Measurements from ENCODE around the gene STARD9.

The STARD9 gene

GRCh38 chr15:42721016-42721415 lies 145.6 kb downstream of the STARD9 start:
- Histone ChIP-seq H3K9me3 (ENCODE audit: insufficient read depth, low read depth, low read length) (no peaks in the 10 kb centered on the region), H3K36me3 (ENCODE audit: insufficient read depth, low read length) (peaks cover 47% of the 10 kb centered on the region), H3K27ac (ENCODE audit: low read depth, low read length) (no peak overlapping the region), H3K9ac (ENCODE audit: low read depth, low read length) (no peak overlapping the region), H3K27me3 (ENCODE audit: insufficient read depth, low read length) (no peaks in the 10 kb centered on the region), H3K4me3 (ENCODE audit: low read length) (no peak overlapping the region), H3K4me1 (ENCODE audit: insufficient read depth, low read length) (no peaks in the 10 kb centered on the region)
- WGBS = 89% methylated on average over 6 of the region's 6 CpGs

- Histone ChIP-seq H3K4me3 (ENCODE audit: low read length) (no peak overlapping the region), H3K36me3 (ENCODE audit: insufficient read depth, low read length) (peaks cover 56% of the 10 kb centered on the region), H3K27ac (ENCODE audit: low read depth, low read length) (no peak overlapping the region), H3K9me3 (ENCODE audit: insufficient read depth, low read depth, low read length) (no peaks in the 10 kb centered on the region), H3K27me3 (ENCODE audit: insufficient read depth, low read length) (no peaks in the 10 kb centered on the region), H3K4me1 (ENCODE audit: insufficient read depth, low read length) (no peaks in the 10 kb centered on the region), H3K9ac (ENCODE audit: low read depth, low read length) (no peak overlapping the region)
- 60% methylated on average over 3 of the region's 3 CpGs for WGBS
Measured at GRCh38 chr15:42721916-42722315, 146.5 kb downstream of the STARD9 start.

- H3K4me1 ChIP-seq (ENCODE audit: insufficient read depth, low read length) = peaks cover 6% of the 10 kb centered on the region
- no peak overlapping the region for H3K27ac ChIP-seq (ENCODE audit: low read depth, low read length)
- H3K4me3 ChIP-seq (ENCODE audit: low read length) = no peak overlapping the region
- no peaks in the 10 kb centered on the region for H3K9me3 ChIP-seq (ENCODE audit: insufficient read depth, low read depth, low read length)
- WGBS = 93% methylated on average over 4 of the region's 4 CpGs
- H3K9ac ChIP-seq (ENCODE audit: low read depth, low read length) = no peak overlapping the region
- H3K36me3 ChIP-seq (ENCODE audit: insufficient read depth, low read length) = peaks cover 66% of the 10 kb centered on the region
- no peaks in the 10 kb centered on the region for H3K27me3 ChIP-seq (ENCODE audit: insufficient read depth, low read length)
Measured at GRCh38 chr15:42723068-42723467, 147.7 kb downstream of the STARD9 start.

GRCh38 chr15:42724276-42724675 lies 148.9 kb downstream of the STARD9 start:
- Histone ChIP-seq H3K9ac (ENCODE audit: low read depth, low read length) (no peak overlapping the region), H3K36me3 (ENCODE audit: insufficient read depth, low read length) (peaks cover 72% of the 10 kb centered on the region), H3K4me3 (ENCODE audit: low read length) (no peak overlapping the region), H3K27ac (ENCODE audit: low read depth, low read length) (no peak overlapping the region), H3K4me1 (ENCODE audit: insufficient read depth, low read length) (peaks cover 14% of the 10 kb centered on the region), H3K9me3 (ENCODE audit: insufficient read depth, low read depth, low read length) (no peaks in the 10 kb centered on the region), H3K27me3 (ENCODE audit: insufficient read depth, low read length) (no peaks in the 10 kb centered on the region)
- WGBS = 94% methylated on average over 6 of the region's 6 CpGs

GRCh38 chr15:42725331-42725903 lies 150.0 kb downstream of the STARD9 start:
- peaks cover 17% of the 10 kb centered on the region for H3K4me1 ChIP-seq (ENCODE audit: insufficient read depth, low read length)
- H3K27me3 ChIP-seq (ENCODE audit: insufficient read depth, low read length) = no peaks in the 10 kb centered on the region
- no peak overlapping the region for H3K9ac ChIP-seq (ENCODE audit: low read depth, low read length)
- H3K36me3 ChIP-seq (ENCODE audit: insufficient read depth, low read length) = peaks cover 72% of the 10 kb centered on the region
- WGBS = 89% methylated on average over 12 of the region's 12 CpGs
- H3K4me3 ChIP-seq (ENCODE audit: low read length) = no peak overlapping the region
- no peaks in the 10 kb centered on the region for H3K9me3 ChIP-seq (ENCODE audit: insufficient read depth, low read depth, low read length)
- H3K27ac ChIP-seq (ENCODE audit: low read depth, low read length) = no peak overlapping the region

- Histone ChIP-seq H3K27ac (ENCODE audit: low read depth, low read length) (no peak overlapping the region), H3K4me1 (ENCODE audit: insufficient read depth, low read length) (peaks cover 17% of the 10 kb centered on the region), H3K9ac (ENCODE audit: low read depth, low read length) (no peak overlapping the region), H3K27me3 (ENCODE audit: insufficient read depth, low read length) (no peaks in the 10 kb centered on the region), H3K9me3 (ENCODE audit: insufficient read depth, low read depth, low read length) (no peaks in the 10 kb centered on the region), H3K4me3 (ENCODE audit: low read length) (no peak overlapping the region), H3K36me3 (ENCODE audit: insufficient read depth, low read length) (peaks cover 75% of the 10 kb centered on the region)
- 84% methylated on average over 11 of the region's 11 CpGs for WGBS
Measured at GRCh38 chr15:42726114-42726513, 150.7 kb downstream of the STARD9 start.

- no peaks in the 10 kb centered on the region for H3K9me3 ChIP-seq (ENCODE audit: insufficient read depth, low read depth, low read length)
- H3K27ac ChIP-seq (ENCODE audit: low read depth, low read length) = no peak overlapping the region
- 84% methylated on average over 13 of the region's 13 CpGs for WGBS
- peaks cover 89% of the 10 kb centered on the region for H3K36me3 ChIP-seq (ENCODE audit: insufficient read depth, low read length)
- H3K27me3 ChIP-seq (ENCODE audit: insufficient read depth, low read length) = no peaks in the 10 kb centered on the region
- H3K9ac ChIP-seq (ENCODE audit: low read depth, low read length) = no peak overlapping the region
- peaks cover 17% of the 10 kb centered on the region for H3K4me1 ChIP-seq (ENCODE audit: insufficient read depth, low read length)
- no peak overlapping the region for H3K4me3 ChIP-seq (ENCODE audit: low read length)
Measured at GRCh38 chr15:42727750-42728381, 152.5 kb downstream of the STARD9 start.

- peaks cover 87% of the 10 kb centered on the region for H3K36me3 ChIP-seq (ENCODE audit: insufficient read depth, low read length)
- no peak overlapping the region for H3K4me3 ChIP-seq (ENCODE audit: low read length)
- no peaks in the 10 kb centered on the region for H3K9me3 ChIP-seq (ENCODE audit: insufficient read depth, low read depth, low read length)
- WGBS = 71% methylated on average over 5 of the region's 5 CpGs
- H3K4me1 ChIP-seq (ENCODE audit: insufficient read depth, low read length) = peaks cover 17% of the 10 kb centered on the region
- H3K9ac ChIP-seq (ENCODE audit: low read depth, low read length) = no peak overlapping the region
- H3K27me3 ChIP-seq (ENCODE audit: insufficient read depth, low read length) = no peaks in the 10 kb centered on the region
- H3K27ac ChIP-seq (ENCODE audit: low read depth, low read length) = no peak overlapping the region
Measured at GRCh38 chr15:42728560-42728959, 153.2 kb downstream of the STARD9 start.

- Histone ChIP-seq H3K36me3 (ENCODE audit: insufficient read depth, low read length) (peaks cover 88% of the 10 kb centered on the region), H3K4me3 (ENCODE audit: low read length) (no peak overlapping the region), H3K9me3 (ENCODE audit: insufficient read depth, low read depth, low read length) (no peaks in the 10 kb centered on the region), H3K4me1 (ENCODE audit: insufficient read depth, low read length) (peaks cover 17% of the 10 kb centered on the region), H3K27me3 (ENCODE audit: insufficient read depth, low read length) (no peaks in the 10 kb centered on the region), H3K9ac (ENCODE audit: low read depth, low read length) (no peak overlapping the region), H3K27ac (ENCODE audit: low read depth, low read length) (no peak overlapping the region)
- WGBS = 90% methylated on average over 9 of the region's 14 CpGs
Measured at GRCh38 chr15:42728972-42729371, 153.6 kb downstream of the STARD9 start.

- no peaks in the 10 kb centered on the region for H3K9me3 ChIP-seq (ENCODE audit: insufficient read depth, low read depth, low read length)
- H3K27me3 ChIP-seq (ENCODE audit: insufficient read depth, low read length) = no peaks in the 10 kb centered on the region
- H3K4me3 ChIP-seq (ENCODE audit: low read length) = no peak overlapping the region
- H3K36me3 ChIP-seq (ENCODE audit: insufficient read depth, low read length) = peaks cover 88% of the 10 kb centered on the region
- H3K27ac ChIP-seq (ENCODE audit: low read depth, low read length) = no peak overlapping the region
- peaks cover 17% of the 10 kb centered on the region for H3K4me1 ChIP-seq (ENCODE audit: insufficient read depth, low read length)
- H3K9ac ChIP-seq (ENCODE audit: low read depth, low read length) = no peak overlapping the region
- WGBS = 95% methylated on average over 7 of the region's 7 CpGs
Measured at GRCh38 chr15:42729409-42729808, 154.0 kb downstream of the STARD9 start.

- H3K9me3 ChIP-seq (ENCODE audit: insufficient read depth, low read depth, low read length) = no peaks in the 10 kb centered on the region
- H3K27me3 ChIP-seq (ENCODE audit: insufficient read depth, low read length) = no peaks in the 10 kb centered on the region
- no peak overlapping the region for H3K9ac ChIP-seq (ENCODE audit: low read depth, low read length)
- 90% methylated on average over 8 of the region's 8 CpGs for WGBS
- H3K27ac ChIP-seq (ENCODE audit: low read depth, low read length) = no peak overlapping the region
- H3K4me1 ChIP-seq (ENCODE audit: insufficient read depth, low read length) = peaks cover 17% of the 10 kb centered on the region
- no peak overlapping the region for H3K4me3 ChIP-seq (ENCODE audit: low read length)
- peaks cover 88% of the 10 kb centered on the region for H3K36me3 ChIP-seq (ENCODE audit: insufficient read depth, low read length)
Measured at GRCh38 chr15:42730135-42730534, 154.7 kb downstream of the STARD9 start.

Data from HUES64 (cell line).